ENCODE data around the gene DLX6.

Gene DLX6

GRCh38 chr7:97006055-97006815, 882 bp downstream of the DLX6 start:
- DNase-seq (ENCODE audit: low read depth) = peak; percentile 45
- TF ChIP-seq POLR2A (IDR thresholded peaks at IDR 0.05; ENCODE audit: extremely low read depth, insufficient read length) = no peak
- no peak for TF ChIP-seq MYC (IDR thresholded peaks at IDR 0.05; ENCODE audit: low read depth, low read length)
- TF ChIP-seq CTCF (IDR thresholded peaks at IDR 0.05; ENCODE audit: low read depth, low read length) = no peak
- no peak for TF ChIP-seq MAX (IDR thresholded peaks at IDR 0.05; ENCODE audit: low read depth, low read length)
- no peak overlapping the region for H3K4me3 ChIP-seq (ENCODE audit: low read depth, low read length)

GRCh38 chr7:97006816-97007582, 1.6 kb downstream of the DLX6 start:
- no peak overlapping the region for H3K4me3 ChIP-seq (ENCODE audit: low read depth, low read length)
- TF ChIP-seq POLR2A (IDR thresholded peaks at IDR 0.05; ENCODE audit: extremely low read depth, insufficient read length) (no peak), MYC (IDR thresholded peaks at IDR 0.05; ENCODE audit: low read depth, low read length) (no peak), CTCF (IDR thresholded peaks at IDR 0.05; ENCODE audit: low read depth, low read length) (no peak), MAX (IDR thresholded peaks at IDR 0.05; ENCODE audit: low read depth, low read length) (no peak)
- no peak for DNase-seq (ENCODE audit: low read depth)

GRCh38 chr7:97007583-97007861, 2.2 kb downstream of the DLX6 start:
- no peak overlapping the region for H3K4me3 ChIP-seq (ENCODE audit: low read depth, low read length)
- TF ChIP-seq CTCF (IDR thresholded peaks at IDR 0.05; ENCODE audit: low read depth, low read length) = no peak
- TF ChIP-seq MYC (IDR thresholded peaks at IDR 0.05; ENCODE audit: low read depth, low read length) = no peak
- no peak for TF ChIP-seq MAX (IDR thresholded peaks at IDR 0.05; ENCODE audit: low read depth, low read length)
- TF ChIP-seq POLR2A (IDR thresholded peaks at IDR 0.05; ENCODE audit: extremely low read depth, insufficient read length) = no peak
- no peak for DNase-seq (ENCODE audit: low read depth)

- no peak for DNase-seq (ENCODE audit: low read depth)
- no peak for TF ChIP-seq CTCF (IDR thresholded peaks at IDR 0.05; ENCODE audit: low read depth, low read length)
- no peak for TF ChIP-seq POLR2A (IDR thresholded peaks at IDR 0.05; ENCODE audit: extremely low read depth, insufficient read length)
- no peak for TF ChIP-seq MAX (IDR thresholded peaks at IDR 0.05; ENCODE audit: low read depth, low read length)
- TF ChIP-seq MYC (IDR thresholded peaks at IDR 0.05; ENCODE audit: low read depth, low read length) = no peak
- no peak overlapping the region for H3K4me3 ChIP-seq (ENCODE audit: low read depth, low read length)
Observed at GRCh38 chr7:97008275-97008917, 3.0 kb downstream of the DLX6 start.

- no peak for DNase-seq (ENCODE audit: low read depth)
- TF ChIP-seq MAX (IDR thresholded peaks at IDR 0.05; ENCODE audit: low read depth, low read length) (no peak), MYC (IDR thresholded peaks at IDR 0.05; ENCODE audit: low read depth, low read length) (no peak), POLR2A (IDR thresholded peaks at IDR 0.05; ENCODE audit: extremely low read depth, insufficient read length) (no peak), CTCF (IDR thresholded peaks at IDR 0.05; ENCODE audit: low read depth, low read length) (no peak)
- H3K4me3 ChIP-seq (ENCODE audit: low read depth, low read length) = no peak overlapping the region
Observed at GRCh38 chr7:97009753-97010732, 4.7 kb downstream of the DLX6 start.

All from NB4 (cell line).